ENCODE measurements around the gene SHH.

The SHH gene

DNA sequence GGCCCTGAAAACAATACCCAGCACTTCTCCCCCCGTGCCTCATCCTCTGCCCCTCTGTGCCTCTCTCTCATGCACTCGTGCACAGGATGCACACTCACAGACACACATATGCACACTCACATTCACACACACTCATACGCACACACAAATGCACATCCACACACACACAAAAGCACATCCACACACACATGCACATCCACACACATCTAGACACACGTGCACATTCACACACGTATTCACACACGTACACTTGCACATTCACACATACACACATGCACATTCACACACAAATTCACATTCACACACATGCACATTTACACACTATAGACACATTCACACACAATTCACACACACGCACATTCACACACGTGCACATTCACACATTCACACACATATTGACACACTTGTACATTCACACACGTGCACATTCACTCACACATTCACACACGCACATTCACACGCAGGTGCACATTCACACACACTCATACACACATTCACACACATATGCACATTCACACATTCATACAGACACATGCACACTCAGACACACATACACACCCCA is 19.2 kb downstream of the SHH start:
- H3K4me1 ChIP-seq (ENCODE audit: control insufficient read depth, insufficient read depth, low read length): no peaks in the 10 kb centered on the region
- no peak overlapping the region for H3K27ac ChIP-seq (ENCODE audit: extremely low read depth, low read depth, low read length)
- H3K9me3 ChIP-seq (ENCODE audit: control insufficient read depth, insufficient read depth, low read depth, low read length): no peaks in the 10 kb centered on the region
- CTCF ChIA-PET: no interaction called here
- TF ChIP-seq, protein P1, sequence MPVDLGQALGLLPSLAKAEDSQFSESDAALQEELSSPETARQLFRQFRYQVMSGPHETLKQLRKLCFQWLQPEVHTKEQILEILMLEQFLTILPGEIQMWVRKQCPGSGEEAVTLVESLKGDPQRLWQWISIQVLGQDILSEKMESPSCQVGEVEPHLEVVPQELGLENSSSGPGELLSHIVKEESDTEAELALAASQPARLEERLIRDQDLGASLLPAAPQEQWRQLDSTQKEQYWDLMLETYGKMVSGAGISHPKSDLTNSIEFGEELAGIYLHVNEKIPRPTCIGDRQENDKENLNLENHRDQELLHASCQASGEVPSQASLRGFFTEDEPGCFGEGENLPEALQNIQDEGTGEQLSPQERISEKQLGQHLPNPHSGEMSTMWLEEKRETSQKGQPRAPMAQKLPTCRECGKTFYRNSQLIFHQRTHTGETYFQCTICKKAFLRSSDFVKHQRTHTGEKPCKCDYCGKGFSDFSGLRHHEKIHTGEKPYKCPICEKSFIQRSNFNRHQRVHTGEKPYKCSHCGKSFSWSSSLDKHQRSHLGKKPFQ (tag by site-specific recombination; IDR thresholded peaks at IDR 0.05): peak; percentile 84; the same call in 1 of the 2 replicates
- TF ChIP-seq ZNF660 (tag by site-specific recombination; IDR thresholded peaks at IDR 0.05): no peak
- TF ChIP-seq ZSCAN23 (tag by site-specific recombination; IDR thresholded peaks at IDR 0.05): no peak
- TF ChIP-seq HOXD13 (CRISPR knock-in tag; IDR thresholded peaks at IDR 0.05; ENCODE audit: borderline replicate concordance): no peak
- TF ChIP-seq ZNF792 (tag by site-specific recombination; IDR thresholded peaks at IDR 0.05): no peak
- TF ChIP-seq ZNF664 (tag by site-specific recombination; IDR thresholded peaks at IDR 0.05): no peak
- TF ChIP-seq ZNF571 (tag by site-specific recombination; IDR thresholded peaks at IDR 0.05): peak; percentile 11; the same call in 1 of the 2 replicates
- TF ChIP-seq, protein P2, sequence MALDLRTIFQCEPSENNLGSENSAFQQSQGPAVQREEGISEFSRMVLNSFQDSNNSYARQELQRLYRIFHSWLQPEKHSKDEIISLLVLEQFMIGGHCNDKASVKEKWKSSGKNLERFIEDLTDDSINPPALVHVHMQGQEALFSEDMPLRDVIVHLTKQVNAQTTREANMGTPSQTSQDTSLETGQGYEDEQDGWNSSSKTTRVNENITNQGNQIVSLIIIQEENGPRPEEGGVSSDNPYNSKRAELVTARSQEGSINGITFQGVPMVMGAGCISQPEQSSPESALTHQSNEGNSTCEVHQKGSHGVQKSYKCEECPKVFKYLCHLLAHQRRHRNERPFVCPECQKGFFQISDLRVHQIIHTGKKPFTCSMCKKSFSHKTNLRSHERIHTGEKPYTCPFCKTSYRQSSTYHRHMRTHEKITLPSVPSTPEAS (tag by site-specific recombination; IDR thresholded peaks at IDR 0.05): peak; percentile 30
- TF ChIP-seq ZNF658 (tag by site-specific recombination; IDR thresholded peaks at IDR 0.05): no peak
- TF ChIP-seq, protein P3, sequence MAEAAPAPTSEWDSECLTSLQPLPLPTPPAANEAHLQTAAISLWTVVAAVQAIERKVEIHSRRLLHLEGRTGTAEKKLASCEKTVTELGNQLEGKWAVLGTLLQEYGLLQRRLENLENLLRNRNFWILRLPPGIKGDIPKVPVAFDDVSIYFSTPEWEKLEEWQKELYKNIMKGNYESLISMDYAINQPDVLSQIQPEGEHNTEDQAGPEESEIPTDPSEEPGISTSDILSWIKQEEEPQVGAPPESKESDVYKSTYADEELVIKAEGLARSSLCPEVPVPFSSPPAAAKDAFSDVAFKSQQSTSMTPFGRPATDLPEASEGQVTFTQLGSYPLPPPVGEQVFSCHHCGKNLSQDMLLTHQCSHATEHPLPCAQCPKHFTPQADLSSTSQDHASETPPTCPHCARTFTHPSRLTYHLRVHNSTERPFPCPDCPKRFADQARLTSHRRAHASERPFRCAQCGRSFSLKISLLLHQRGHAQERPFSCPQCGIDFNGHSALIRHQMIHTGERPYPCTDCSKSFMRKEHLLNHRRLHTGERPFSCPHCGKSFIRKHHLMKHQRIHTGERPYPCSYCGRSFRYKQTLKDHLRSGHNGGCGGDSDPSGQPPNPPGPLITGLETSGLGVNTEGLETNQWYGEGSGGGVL (tag by site-specific recombination; IDR thresholded peaks at IDR 0.05): peak; percentile 26; the same call in 1 of the 2 replicates
- no peak for TF ChIP-seq ZNF335 (tag by site-specific recombination; conservative IDR thresholded peaks at IDR 0.05)
- TF ChIP-seq GLI4 (tag by site-specific recombination; IDR thresholded peaks at IDR 0.05): peak; percentile 47; the same call in 1 of the 2 replicates
- TF ChIP-seq ZBTB1 (tag by site-specific recombination; IDR thresholded peaks at IDR 0.05): no peak
- TF ChIP-seq, protein P4, sequence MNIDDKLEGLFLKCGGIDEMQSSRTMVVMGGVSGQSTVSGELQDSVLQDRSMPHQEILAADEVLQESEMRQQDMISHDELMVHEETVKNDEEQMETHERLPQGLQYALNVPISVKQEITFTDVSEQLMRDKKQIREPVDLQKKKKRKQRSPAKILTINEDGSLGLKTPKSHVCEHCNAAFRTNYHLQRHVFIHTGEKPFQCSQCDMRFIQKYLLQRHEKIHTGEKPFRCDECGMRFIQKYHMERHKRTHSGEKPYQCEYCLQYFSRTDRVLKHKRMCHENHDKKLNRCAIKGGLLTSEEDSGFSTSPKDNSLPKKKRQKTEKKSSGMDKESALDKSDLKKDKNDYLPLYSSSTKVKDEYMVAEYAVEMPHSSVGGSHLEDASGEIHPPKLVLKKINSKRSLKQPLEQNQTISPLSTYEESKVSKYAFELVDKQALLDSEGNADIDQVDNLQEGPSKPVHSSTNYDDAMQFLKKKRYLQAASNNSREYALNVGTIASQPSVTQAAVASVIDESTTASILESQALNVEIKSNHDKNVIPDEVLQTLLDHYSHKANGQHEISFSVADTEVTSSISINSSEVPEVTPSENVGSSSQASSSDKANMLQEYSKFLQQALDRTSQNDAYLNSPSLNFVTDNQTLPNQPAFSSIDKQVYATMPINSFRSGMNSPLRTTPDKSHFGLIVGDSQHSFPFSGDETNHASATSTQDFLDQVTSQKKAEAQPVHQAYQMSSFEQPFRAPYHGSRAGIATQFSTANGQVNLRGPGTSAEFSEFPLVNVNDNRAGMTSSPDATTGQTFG (tag by site-specific recombination; IDR thresholded peaks at IDR 0.05; ENCODE audit: borderline replicate concordance): 0 out of 2 replicates have a peak, but pooled peaks have one; percentile 34
- TF ChIP-seq, protein P5, sequence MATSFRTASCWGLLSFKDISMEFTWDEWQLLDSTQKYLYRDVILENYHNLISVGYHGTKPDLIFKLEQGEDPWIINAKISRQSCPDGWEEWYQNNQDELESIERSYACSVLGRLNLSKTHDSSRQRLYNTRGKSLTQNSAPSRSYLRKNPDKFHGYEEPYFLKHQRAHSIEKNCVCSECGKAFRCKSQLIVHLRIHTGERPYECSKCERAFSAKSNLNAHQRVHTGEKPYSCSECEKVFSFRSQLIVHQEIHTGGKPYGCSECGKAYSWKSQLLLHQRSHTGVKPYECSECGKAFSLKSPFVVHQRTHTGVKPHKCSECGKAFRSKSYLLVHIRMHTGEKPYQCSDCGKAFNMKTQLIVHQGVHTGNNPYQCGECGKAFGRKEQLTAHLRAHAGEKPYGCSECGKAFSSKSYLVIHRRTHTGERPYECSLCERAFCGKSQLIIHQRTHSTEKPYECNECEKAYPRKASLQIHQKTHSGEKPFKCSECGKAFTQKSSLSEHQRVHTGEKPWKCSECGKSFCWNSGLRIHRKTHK (tag by site-specific recombination; IDR thresholded peaks at IDR 0.05): no peak
- 0 out of 2 replicates have a peak, but pooled peaks have one; percentile 33 for TF ChIP-seq SALL2 (tag by site-specific recombination; IDR thresholded peaks at IDR 0.05; ENCODE audit: borderline replicate concordance)
- TF ChIP-seq, protein P6, sequence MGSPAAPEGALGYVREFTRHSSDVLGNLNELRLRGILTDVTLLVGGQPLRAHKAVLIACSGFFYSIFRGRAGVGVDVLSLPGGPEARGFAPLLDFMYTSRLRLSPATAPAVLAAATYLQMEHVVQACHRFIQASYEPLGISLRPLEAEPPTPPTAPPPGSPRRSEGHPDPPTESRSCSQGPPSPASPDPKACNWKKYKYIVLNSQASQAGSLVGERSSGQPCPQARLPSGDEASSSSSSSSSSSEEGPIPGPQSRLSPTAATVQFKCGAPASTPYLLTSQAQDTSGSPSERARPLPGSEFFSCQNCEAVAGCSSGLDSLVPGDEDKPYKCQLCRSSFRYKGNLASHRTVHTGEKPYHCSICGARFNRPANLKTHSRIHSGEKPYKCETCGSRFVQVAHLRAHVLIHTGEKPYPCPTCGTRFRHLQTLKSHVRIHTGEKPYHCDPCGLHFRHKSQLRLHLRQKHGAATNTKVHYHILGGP (tag by site-specific recombination; IDR thresholded peaks at IDR 0.05): no peak
- no peak for TF ChIP-seq ZNF596 (tag by site-specific recombination; IDR thresholded peaks at IDR 0.05)
- no peak for TF ChIP-seq ZXDB (tag by site-specific recombination; IDR thresholded peaks at IDR 0.05)
- no peak overlapping the region for H3K4me3 ChIP-seq (ENCODE audit: low read depth, low read length)
- POLR2A ChIA-PET: no interaction called here
- no peaks in the 10 kb centered on the region for H3K36me3 ChIP-seq (ENCODE audit: control insufficient read depth in 2 of 2, insufficient read depth in 1 of 2, low read length in 2 of 2)
